Liver (tissue), 9 donors: ENCODE results near the gene FNDC1. TPM values are rescaled to one million over a fixed set of nuclear protein-coding genes. Genes with fewer than 3 reads are reported as not detected.

ENCODE experiments used
- DNase-seq: peaks from one replicate; pipeline ENCODE4 v3.0.0-alpha.2; 2017; ENCODE audit warnings: low spot score
- H3K27ac ChIP-seq, 2 donors: one replicate each; pipeline ENCODE4 v1.7.0; 2013; ENCODE audit warnings: inconsistent platforms in 2 of 2, low read length in 2 of 2, control low read depth in 1 of 2, low read depth in 1 of 2, mild to moderate bottlenecking in 1 of 2
- H3K27me3 ChIP-seq, 4 donors: one replicate each; pipeline versions ENCODE4 v1.6.1 to v1.7.0; 2013; ENCODE audit warnings: low read length in 3 of 4, inconsistent platforms in 1 of 4, mild to moderate bottlenecking in 1 of 4, moderate library complexity in 1 of 4; ENCODE audit not compliant: control insufficient read depth in 4 of 4, insufficient read depth in 4 of 4
- H3K36me3 ChIP-seq, 4 donors: one replicate each; pipeline versions ENCODE4 v1.6.1 to v1.7.0; 2013; ENCODE audit warnings: low read length in 3 of 4, mild to moderate bottlenecking in 3 of 4, low read depth in 1 of 4, moderate library complexity in 1 of 4; ENCODE audit not compliant: control insufficient read depth in 4 of 4, insufficient read depth in 3 of 4
- H3K4me1 ChIP-seq, 4 donors: one replicate each; pipeline versions ENCODE4 v1.6.1 to v1.7.0; 2013; ENCODE audit warnings: low read length in 3 of 4, mild to moderate bottlenecking in 3 of 4, moderate library complexity in 1 of 4; ENCODE audit not compliant: control insufficient read depth in 4 of 4, insufficient read depth in 4 of 4
- H3K4me3 ChIP-seq, 3 donors: one replicate each; pipeline versions ENCODE4 v1.6.1 to v1.7.0; 2013; ENCODE audit warnings: low read length in 3 of 3, control low read depth in 1 of 3, low read depth in 1 of 3, mild to moderate bottlenecking in 1 of 3
- H3K9ac ChIP-seq, 2 donors: one replicate each; pipeline ENCODE4 v1.7.0; 2013; ENCODE audit warnings: low read length in 2 of 2, mild to moderate bottlenecking in 2 of 2, moderate library complexity in 2 of 2, control low read depth in 1 of 2, low read depth in 1 of 2
- H3K9me3 ChIP-seq, 4 donors: one replicate each; pipeline versions ENCODE4 v1.6.1 to v1.7.0; 2013; ENCODE audit warnings: low read length in 3 of 4; ENCODE audit not compliant: control insufficient read depth in 4 of 4
- EGR1 ChIP-seq, 2 donors: IDR thresholded peaks; 2 replicates each; pipeline ENCODE4 v1.6.1; 2016 to 2018; ENCODE audit warnings: antibody characterized with exemption in 2 of 2, low read depth in 2 of 2
- FOXA1 ChIP-seq: IDR thresholded peaks from 2 replicates; pipeline ENCODE4 v1.6.1; 2016; ENCODE audit warnings: antibody characterized with exemption
- FOXA2 ChIP-seq: IDR thresholded peaks from 2 replicates; pipeline ENCODE4 v1.6.1; 2016; ENCODE audit warnings: antibody characterized with exemption
- GABPA ChIP-seq, 2 donors: IDR thresholded peaks in 1 of 2; conservative IDR thresholded peaks in 1 of 2; 2 replicates each; pipeline ENCODE4 v1.6.1; 2016; ENCODE audit warnings: antibody characterized with exemption in 2 of 2, mild to moderate bottlenecking in 1 of 2, moderate library complexity in 1 of 2
- HNF4A ChIP-seq, 2 donors: conservative IDR thresholded peaks; 2 replicates each; pipeline ENCODE4 v1.6.1; 2016; ENCODE audit warnings: antibody characterized with exemption in 2 of 2, mild to moderate bottlenecking in 2 of 2
- HNF4G ChIP-seq: IDR thresholded peaks from 2 replicates; pipeline ENCODE4 v1.6.1; 2016; ENCODE audit warnings: antibody characterized with exemption
- NR2F2 ChIP-seq: IDR thresholded peaks from 2 replicates; pipeline ENCODE4 v1.6.1; 2016; ENCODE audit warnings: antibody characterized with exemption
- RAD21 ChIP-seq, 2 donors: IDR thresholded peaks; 2 replicates each; pipeline ENCODE4 v1.6.1; 2016; ENCODE audit warnings: antibody characterized with exemption in 2 of 2, mild to moderate bottlenecking in 2 of 2
- RXRA ChIP-seq, 2 donors: IDR thresholded peaks; 2 replicates each; pipeline ENCODE4 v1.6.1; 2017 to 2018; ENCODE audit warnings: antibody characterized with exemption in 2 of 2, mild to moderate bottlenecking in 1 of 2
- SP1 ChIP-seq: IDR thresholded peaks from 2 replicates; pipeline ENCODE4 v1.6.1; 2018; ENCODE audit warnings: antibody characterized with exemption, mild to moderate bottlenecking
- YY1 ChIP-seq: IDR thresholded peaks from 2 replicates; pipeline ENCODE4 v1.6.1; 2016; ENCODE audit warnings: antibody characterized with exemption, mild to moderate bottlenecking
- WGBS: extraction: QIAGEN DNeasy Blood & Tissue Kit; methylation state at CpG from one replicate; pipeline ENCODE4 v1.1.7; 2013; 5-methylcytosine and 5-hydroxymethylcytosine counted together
- polyA plus RNA-seq, 2 donors: library from polyadenylated mRNA; stranded (reverse) in 1 of 2; unstranded in 1 of 2; fragments of 200-250 nt in 1 of 2; fragments of >200 nt in 1 of 2; fragmentation: Nextera tagmentation in 1 of 2; extraction: Ambion mirVana in 1 of 2; gene quantifications; one replicate each; pipeline versions ENCODE4 v1.2.1 to v1.2.3, GENCODE V29; 2013 to 2015
- total RNA-seq, 2 donors: library from RNA; depleted of rRNA; stranded (reverse); fragments of >200 nt; gene quantifications; one replicate each; pipeline ENCODE4 v1.2.3, GENCODE V29; 2014
- TF ChIP-seq, protein P1 (sequence below): IDR thresholded peaks from 2 replicates; pipeline ENCODE4 v1.6.1; 2016; ENCODE audit warnings: antibody characterized with exemption
- TF ChIP-seq, protein P2 (sequence below): fragments of 150-350 bp; IDR thresholded peaks from 2 replicates; pipeline ENCODE4 v1.5.1; 2017; ENCODE audit warnings: improper control_type of control experiment, low read depth, low read length; ENCODE audit not compliant: missing input control
- TF ChIP-seq, protein P3 (sequence below): IDR thresholded peaks from 2 replicates; pipeline ENCODE4 v1.6.1; 2016; ENCODE audit warnings: antibody characterized with exemption
- TF ChIP-seq, protein P4 (sequence below): IDR thresholded peaks from 2 replicates; pipeline ENCODE4 v1.6.1; 2016; ENCODE audit warnings: antibody characterized with exemption, mild to moderate bottlenecking
- donor health status: healthy.
- donor health status: healthy.
- donor health status: healthy.
- donor health status: healthy.
- donor health status: healthy.

The FNDC1 gene
- total and polyA plus RNA-seq, 4 donors, result 0.10 to 0.47 (median 0.17) TPM; not detected in 1

DNA sequence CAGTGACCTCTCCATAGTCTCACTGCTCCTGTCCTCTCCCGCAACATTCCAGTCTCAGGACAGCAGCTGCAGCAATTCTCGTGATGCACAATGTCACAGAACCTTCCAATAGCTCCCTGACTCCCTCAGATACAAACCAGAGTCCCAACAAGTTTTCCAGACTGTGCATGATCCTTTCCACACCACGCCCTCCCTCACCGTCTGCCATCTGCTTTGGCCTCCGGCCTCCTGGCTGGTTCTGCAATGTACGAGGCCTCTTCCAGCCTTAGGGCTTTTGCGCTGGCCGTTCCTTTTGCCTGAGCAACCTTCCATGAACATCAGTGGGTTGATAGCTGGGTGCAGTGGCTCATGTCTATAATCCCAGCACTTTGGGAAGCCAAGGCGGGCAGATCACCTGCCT, 9.6 kb downstream of the FNDC1 start:
- 93% methylated on average over 9 of the region's 9 CpGs for WGBS
- DNase-seq, result no peak
- H3K9ac ChIP-seq, result no peak overlapping the region
- no peaks in the 10 kb centered on the region for H3K4me1 ChIP-seq
- H3K27me3 ChIP-seq, result peaks cover 0 to 2% (median under 1%) of the 10 kb centered on the region in 4 donors
- TF ChIP-seq NR2F2 (no peak), GABPA (IDR thresholded peaks at IDR 0.05 in 1 of 2, conservative IDR thresholded peaks at IDR 0.05 in 1 of 2) (no peak), FOXA1 (no peak), YY1 (no peak), EGR1 (IDR thresholded peaks at IDR 0.05; ENCODE audit: low read depth in 2 of 2) (no peak), SP1 (no peak), RAD21 (IDR thresholded peaks at IDR 0.05) (no peak)
- TF ChIP-seq, protein P1, sequence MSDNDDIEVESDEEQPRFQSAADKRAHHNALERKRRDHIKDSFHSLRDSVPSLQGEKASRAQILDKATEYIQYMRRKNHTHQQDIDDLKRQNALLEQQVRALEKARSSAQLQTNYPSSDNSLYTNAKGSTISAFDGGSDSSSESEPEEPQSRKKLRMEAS, result no peak
- TF ChIP-seq, protein P2, sequence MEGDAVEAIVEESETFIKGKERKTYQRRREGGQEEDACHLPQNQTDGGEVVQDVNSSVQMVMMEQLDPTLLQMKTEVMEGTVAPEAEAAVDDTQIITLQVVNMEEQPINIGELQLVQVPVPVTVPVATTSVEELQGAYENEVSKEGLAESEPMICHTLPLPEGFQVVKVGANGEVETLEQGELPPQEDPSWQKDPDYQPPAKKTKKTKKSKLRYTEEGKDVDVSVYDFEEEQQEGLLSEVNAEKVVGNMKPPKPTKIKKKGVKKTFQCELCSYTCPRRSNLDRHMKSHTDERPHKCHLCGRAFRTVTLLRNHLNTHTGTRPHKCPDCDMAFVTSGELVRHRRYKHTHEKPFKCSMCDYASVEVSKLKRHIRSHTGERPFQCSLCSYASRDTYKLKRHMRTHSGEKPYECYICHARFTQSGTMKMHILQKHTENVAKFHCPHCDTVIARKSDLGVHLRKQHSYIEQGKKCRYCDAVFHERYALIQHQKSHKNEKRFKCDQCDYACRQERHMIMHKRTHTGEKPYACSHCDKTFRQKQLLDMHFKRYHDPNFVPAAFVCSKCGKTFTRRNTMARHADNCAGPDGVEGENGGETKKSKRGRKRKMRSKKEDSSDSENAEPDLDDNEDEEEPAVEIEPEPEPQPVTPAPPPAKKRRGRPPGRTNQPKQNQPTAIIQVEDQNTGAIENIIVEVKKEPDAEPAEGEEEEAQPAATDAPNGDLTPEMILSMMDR, result no peak
- H3K36me3 ChIP-seq, result no peaks in the 10 kb centered on the region
- H3K9me3 ChIP-seq, result no peaks in the 10 kb centered on the region
- no peak overlapping the region for H3K4me3 ChIP-seq
- no peak overlapping the region for H3K27ac ChIP-seq

DNA sequence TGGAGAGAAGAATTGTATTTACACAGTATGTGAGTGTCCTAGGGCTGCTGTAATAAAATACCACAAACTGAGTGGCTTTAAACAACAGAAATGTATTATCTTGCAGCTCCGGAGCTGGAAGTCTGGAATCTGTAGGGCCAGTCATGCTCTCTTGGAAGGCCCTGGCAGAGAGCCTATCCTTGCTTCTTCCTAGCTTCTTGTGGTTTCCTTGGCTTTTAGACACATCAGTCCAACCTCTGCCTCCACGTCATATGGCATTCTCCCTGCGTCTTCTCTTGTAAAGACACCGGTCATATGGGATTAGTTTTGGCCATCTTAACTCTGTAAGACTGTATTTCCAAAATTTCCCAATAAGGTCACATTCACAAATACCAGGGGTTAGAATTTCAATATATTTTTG, 10.8 kb downstream of the FNDC1 start:
- Histone ChIP-seq H3K4me3 (no peak overlapping the region), H3K9me3 (no peaks in the 10 kb centered on the region), H3K9ac (no peak overlapping the region), H3K27me3 (peaks cover 0 to 2% (median 0%) of the 10 kb centered on the region in 4 donors), H3K4me1 (no peaks in the 10 kb centered on the region), H3K27ac (no peak overlapping the region), H3K36me3 (no peaks in the 10 kb centered on the region)
- TF ChIP-seq HNF4G (no peak), RXRA (IDR thresholded peaks at IDR 0.05) (no peak), GABPA (IDR thresholded peaks at IDR 0.05 in 1 of 2, conservative IDR thresholded peaks at IDR 0.05 in 1 of 2) (no peak), FOXA1 (no peak), FOXA2 (no peak), SP1 (no peak), YY1 (no peak), EGR1 (IDR thresholded peaks at IDR 0.05; ENCODE audit: low read depth in 2 of 2) (no peak), HNF4A (conservative IDR thresholded peaks at IDR 0.05) (no peak)
- TF ChIP-seq, protein P3, sequence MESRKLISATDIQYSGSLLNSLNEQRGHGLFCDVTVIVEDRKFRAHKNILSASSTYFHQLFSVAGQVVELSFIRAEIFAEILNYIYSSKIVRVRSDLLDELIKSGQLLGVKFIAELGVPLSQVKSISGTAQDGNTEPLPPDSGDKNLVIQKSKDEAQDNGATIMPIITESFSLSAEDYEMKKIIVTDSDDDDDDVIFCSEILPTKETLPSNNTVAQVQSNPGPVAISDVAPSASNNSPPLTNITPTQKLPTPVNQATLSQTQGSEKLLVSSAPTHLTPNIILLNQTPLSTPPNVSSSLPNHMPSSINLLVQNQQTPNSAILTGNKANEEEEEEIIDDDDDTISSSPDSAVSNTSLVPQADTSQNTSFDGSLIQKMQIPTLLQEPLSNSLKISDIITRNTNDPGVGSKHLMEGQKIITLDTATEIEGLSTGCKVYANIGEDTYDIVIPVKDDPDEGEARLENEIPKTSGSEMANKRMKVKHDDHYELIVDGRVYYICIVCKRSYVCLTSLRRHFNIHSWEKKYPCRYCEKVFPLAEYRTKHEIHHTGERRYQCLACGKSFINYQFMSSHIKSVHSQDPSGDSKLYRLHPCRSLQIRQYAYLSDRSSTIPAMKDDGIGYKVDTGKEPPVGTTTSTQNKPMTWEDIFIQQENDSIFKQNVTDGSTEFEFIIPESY, result no peak
- TF ChIP-seq, protein P2, result no peak
- TF ChIP-seq, protein P4, sequence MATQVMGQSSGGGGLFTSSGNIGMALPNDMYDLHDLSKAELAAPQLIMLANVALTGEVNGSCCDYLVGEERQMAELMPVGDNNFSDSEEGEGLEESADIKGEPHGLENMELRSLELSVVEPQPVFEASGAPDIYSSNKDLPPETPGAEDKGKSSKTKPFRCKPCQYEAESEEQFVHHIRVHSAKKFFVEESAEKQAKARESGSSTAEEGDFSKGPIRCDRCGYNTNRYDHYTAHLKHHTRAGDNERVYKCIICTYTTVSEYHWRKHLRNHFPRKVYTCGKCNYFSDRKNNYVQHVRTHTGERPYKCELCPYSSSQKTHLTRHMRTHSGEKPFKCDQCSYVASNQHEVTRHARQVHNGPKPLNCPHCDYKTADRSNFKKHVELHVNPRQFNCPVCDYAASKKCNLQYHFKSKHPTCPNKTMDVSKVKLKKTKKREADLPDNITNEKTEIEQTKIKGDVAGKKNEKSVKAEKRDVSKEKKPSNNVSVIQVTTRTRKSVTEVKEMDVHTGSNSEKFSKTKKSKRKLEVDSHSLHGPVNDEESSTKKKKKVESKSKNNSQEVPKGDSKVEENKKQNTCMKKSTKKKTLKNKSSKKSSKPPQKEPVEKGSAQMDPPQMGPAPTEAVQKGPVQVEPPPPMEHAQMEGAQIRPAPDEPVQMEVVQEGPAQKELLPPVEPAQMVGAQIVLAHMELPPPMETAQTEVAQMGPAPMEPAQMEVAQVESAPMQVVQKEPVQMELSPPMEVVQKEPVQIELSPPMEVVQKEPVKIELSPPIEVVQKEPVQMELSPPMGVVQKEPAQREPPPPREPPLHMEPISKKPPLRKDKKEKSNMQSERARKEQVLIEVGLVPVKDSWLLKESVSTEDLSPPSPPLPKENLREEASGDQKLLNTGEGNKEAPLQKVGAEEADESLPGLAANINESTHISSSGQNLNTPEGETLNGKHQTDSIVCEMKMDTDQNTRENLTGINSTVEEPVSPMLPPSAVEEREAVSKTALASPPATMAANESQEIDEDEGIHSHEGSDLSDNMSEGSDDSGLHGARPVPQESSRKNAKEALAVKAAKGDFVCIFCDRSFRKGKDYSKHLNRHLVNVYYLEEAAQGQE, result no peak
- DNase-seq, result no peak
- 89% methylated on average over 4 of the region's 4 CpGs for WGBS
